ENCODE data around the gene NFIB. TPM values are rescaled to one million over a fixed set of nuclear protein-coding genes. Genes with fewer than 3 reads are reported as not detected.

The NFIB gene
- total RNA-seq, 1 donor from 2014 or later: 11.6 TPM

- DNase-seq (ENCODE audit: low read depth): no peak
- Histone ChIP-seq H3K27me3 (ENCODE audit: control insufficient read depth, insufficient read depth, low read length) (no peaks in the 10 kb centered on the region), H3K4me3 (ENCODE audit: low read depth, low read length) (no peak overlapping the region), H3K36me3 (ENCODE audit: control insufficient read depth, insufficient read depth, low read length) (peaks cover 1% of the 10 kb centered on the region)
- TF ChIP-seq CTCF (IDR thresholded peaks at IDR 0.05; ENCODE audit: insufficient read depth, low read length, severe bottlenecking): no peak
- no peak for FAIRE-seq
Measured at GRCh38 chr9:14231196-14231990, 82.5 kb downstream of the NFIB start.

GRCh38 chr9:14228602-14229001 is 85.3 kb downstream of the NFIB start:
- DNase-seq (ENCODE audit: low read depth) (no peak), FAIRE-seq (no peak)
- no peaks in the 10 kb centered on the region for H3K27me3 ChIP-seq (ENCODE audit: control insufficient read depth, insufficient read depth, low read length)
- no peak overlapping the region for H3K4me3 ChIP-seq (ENCODE audit: low read depth, low read length)
- TF ChIP-seq CTCF (IDR thresholded peaks at IDR 0.05; ENCODE audit: insufficient read depth, low read length, severe bottlenecking): no peak
- peaks cover 1% of the 10 kb centered on the region for H3K36me3 ChIP-seq (ENCODE audit: control insufficient read depth, insufficient read depth, low read length)

- no peak overlapping the region for H3K4me3 ChIP-seq (ENCODE audit: low read depth, low read length)
- peaks cover 1% of the 10 kb centered on the region for H3K36me3 ChIP-seq (ENCODE audit: control insufficient read depth, insufficient read depth, low read length)
- TF ChIP-seq CTCF (IDR thresholded peaks at IDR 0.05; ENCODE audit: insufficient read depth, low read length, severe bottlenecking): no peak
- DNase-seq (ENCODE audit: low read depth): no peak
- FAIRE-seq: no peak
- H3K27me3 ChIP-seq (ENCODE audit: control insufficient read depth, insufficient read depth, low read length): no peaks in the 10 kb centered on the region
Measured at GRCh38 chr9:14226855-14227532, 86.9 kb downstream of the NFIB start.

GRCh38 chr9:14223081-14223480 is 90.9 kb downstream of the NFIB start:
- no peak for TF ChIP-seq CTCF (IDR thresholded peaks at IDR 0.05; ENCODE audit: insufficient read depth, low read length, severe bottlenecking)

GRCh38 chr9:14222149-14222835 is 91.6 kb downstream of the NFIB start:
- FAIRE-seq: peak; percentile 85
- TF ChIP-seq CTCF (IDR thresholded peaks at IDR 0.05; ENCODE audit: insufficient read depth, low read length, severe bottlenecking): no peak
- H3K27me3 ChIP-seq (ENCODE audit: control insufficient read depth, insufficient read depth, low read length): no peaks in the 10 kb centered on the region
- H3K4me3 ChIP-seq (ENCODE audit: low read depth, low read length): no peak overlapping the region
- peak; percentile 39 for DNase-seq (ENCODE audit: low read depth)
- no peaks in the 10 kb centered on the region for H3K36me3 ChIP-seq (ENCODE audit: control insufficient read depth, insufficient read depth, low read length)

More at GRCh38 chr9:14223081-14223480, 90.9 kb downstream of the NFIB start:
- no peaks in the 10 kb centered on the region for H3K36me3 ChIP-seq (ENCODE audit: control insufficient read depth, insufficient read depth, low read length)
- FAIRE-seq (no peak), DNase-seq (ENCODE audit: low read depth) (no peak)
- no peak overlapping the region for H3K4me3 ChIP-seq (ENCODE audit: low read depth, low read length)
- H3K27me3 ChIP-seq (ENCODE audit: control insufficient read depth, insufficient read depth, low read length): no peaks in the 10 kb centered on the region

Data from bronchial epithelial cell (primary cell).